BE2C (cell line): Measurements from ENCODE around the gene CKM.
"Not testable (repeated sequence)": the region's sequence is repeated elsewhere in the genome, so short reads cannot be mapped to it uniquely, and the experiment has no call there.

Experiments used
- DNase-seq: peaks from one replicate; pipeline ENCODE4 v3.0.0-alpha.2; 2020
- H3K27me3 ChIP-seq: fragments of 250-450 bp; sonication (Bioruptor Pico); 2 replicates; pipeline ENCODE4 v1.5.1; 2020; ENCODE audit warnings: mild to moderate bottlenecking
- H3K36me3 ChIP-seq: fragments of 250-450 bp; sonication (Bioruptor Pico); 2 replicates; pipeline ENCODE4 v1.5.1; 2020; ENCODE audit warnings: mild to moderate bottlenecking
- H3K4me1 ChIP-seq: fragments of 250-450 bp; sonication (Bioruptor Pico); 2 replicates; pipeline ENCODE4 v1.5.1; 2020
- H3K4me3 ChIP-seq: 2 replicates; pipeline ENCODE4 v1.5.1; 2011; ENCODE audit warnings: low read depth, low read length
- H3K9me3 ChIP-seq: fragments of 250-450 bp; sonication (Bioruptor Pico); 2 replicates; pipeline ENCODE4 v1.5.1; 2020
- CTCF ChIP-seq: IDR thresholded peaks from 2 replicates; pipeline ENCODE4 v1.5.1; 2012; ENCODE audit warnings: mild to moderate bottlenecking, low read depth, low read length

Gene CKM

DNA sequence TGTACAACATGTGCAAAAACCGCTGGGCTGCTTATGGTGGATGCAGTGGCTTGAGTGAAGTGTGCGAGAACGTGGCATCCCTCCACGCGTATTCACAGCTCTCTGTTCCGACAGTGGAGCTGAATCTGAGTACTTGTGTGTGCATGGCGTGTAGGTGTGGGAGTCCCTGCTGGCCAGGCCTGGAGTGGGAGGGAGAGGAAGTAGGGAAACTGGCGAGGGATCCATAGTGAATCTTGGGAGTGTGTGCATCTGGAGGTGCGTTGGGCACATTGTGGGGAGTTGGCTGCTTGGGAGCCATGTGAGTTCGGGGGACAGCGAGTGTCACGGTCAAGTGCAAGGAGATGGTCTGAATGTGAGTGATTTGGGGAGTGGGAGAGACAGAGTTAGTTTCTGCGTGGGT lies 20.2 kb upstream of the CKM start:
- no peak for TF ChIP-seq CTCF
- H3K36me3 ChIP-seq, result no peaks in the 10 kb centered on the region

GRCh38 chr19:45340899-45341453 lies 18.3 kb upstream of the CKM start:
- no peaks in the 10 kb centered on the region for H3K9me3 ChIP-seq
- no peak for TF ChIP-seq CTCF
- DNase-seq, result no peak
- no peak overlapping the region for H3K4me3 ChIP-seq
- H3K27me3 ChIP-seq, result peaks cover 5% of the 10 kb centered on the region; the same call in 1 of the 2 replicates
- no peaks in the 10 kb centered on the region for H3K36me3 ChIP-seq
- H3K4me1 ChIP-seq, result no peaks in the 10 kb centered on the region

More for the DNA sequence above, 20.2 kb upstream of the CKM start:
- peaks cover 21% of the 10 kb centered on the region for H3K27me3 ChIP-seq
- no peaks in the 10 kb centered on the region for H3K4me1 ChIP-seq
- no peak for DNase-seq
- no peaks in the 10 kb centered on the region for H3K9me3 ChIP-seq
- no peak overlapping the region for H3K4me3 ChIP-seq

DNA sequence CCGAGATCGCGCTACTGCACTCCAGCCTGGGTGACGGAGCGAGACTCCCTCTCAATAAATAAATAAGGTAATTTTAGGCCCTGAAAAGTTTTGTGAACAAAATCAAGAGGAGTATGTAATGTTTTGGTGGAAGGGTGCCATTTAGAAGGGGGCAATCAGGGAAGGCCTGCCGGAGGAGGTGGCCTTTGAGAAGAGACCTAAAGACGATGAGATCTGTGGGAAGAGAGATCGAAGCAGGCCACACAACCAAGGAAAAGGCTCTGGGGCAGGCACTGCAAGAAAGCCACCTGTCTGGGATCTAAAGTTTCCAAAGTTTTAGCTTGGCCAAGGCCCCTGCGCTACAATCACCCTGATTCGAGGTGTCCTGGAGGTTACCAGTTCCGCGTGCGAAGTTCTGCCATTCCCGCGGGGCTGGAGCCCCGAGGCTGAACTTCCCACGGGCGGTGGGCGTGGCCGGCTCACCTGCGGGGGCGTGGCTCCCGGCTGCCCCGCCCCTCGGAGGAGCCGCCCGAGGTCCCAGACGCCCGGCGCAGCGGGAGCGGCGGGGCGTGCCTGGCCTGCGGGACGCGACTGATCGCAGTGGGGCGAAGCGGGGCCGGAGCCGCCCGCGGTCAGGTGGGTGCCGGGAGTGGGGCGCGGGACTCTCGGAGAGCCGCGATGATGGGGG lies 17.7 kb upstream of the CKM start, which contains the start of gene KLC3:
KLC3 (plus strand) TSS at position 519 of the 667 bp plus-strand sequence. CDS start 4,792 bp downstream, outside the sequence.
- Histone ChIP-seq H3K27me3 (peaks cover 5% of the 10 kb centered on the region; the same call in 1 of the 2 replicates), H3K4me1 (no peaks in the 10 kb centered on the region), H3K4me3 (no peak within 1 kb of the TSS), H3K9me3 (no peaks in the 10 kb centered on the region), H3K36me3 (no peaks in the 10 kb centered on the region)
- TF ChIP-seq CTCF, result no peak
- DNase-seq, result no peak

GRCh38 chr19:45339629-45340028 lies 17.0 kb upstream of the CKM start:
- H3K27me3 ChIP-seq, result peaks cover 5% of the 10 kb centered on the region; the same call in 1 of the 2 replicates
- no peak for TF ChIP-seq CTCF
- H3K4me1 ChIP-seq, result no peaks in the 10 kb centered on the region
- no peaks in the 10 kb centered on the region for H3K9me3 ChIP-seq
- no peak for DNase-seq
- no peak overlapping the region for H3K4me3 ChIP-seq
- H3K36me3 ChIP-seq, result no peaks in the 10 kb centered on the region

DNA sequence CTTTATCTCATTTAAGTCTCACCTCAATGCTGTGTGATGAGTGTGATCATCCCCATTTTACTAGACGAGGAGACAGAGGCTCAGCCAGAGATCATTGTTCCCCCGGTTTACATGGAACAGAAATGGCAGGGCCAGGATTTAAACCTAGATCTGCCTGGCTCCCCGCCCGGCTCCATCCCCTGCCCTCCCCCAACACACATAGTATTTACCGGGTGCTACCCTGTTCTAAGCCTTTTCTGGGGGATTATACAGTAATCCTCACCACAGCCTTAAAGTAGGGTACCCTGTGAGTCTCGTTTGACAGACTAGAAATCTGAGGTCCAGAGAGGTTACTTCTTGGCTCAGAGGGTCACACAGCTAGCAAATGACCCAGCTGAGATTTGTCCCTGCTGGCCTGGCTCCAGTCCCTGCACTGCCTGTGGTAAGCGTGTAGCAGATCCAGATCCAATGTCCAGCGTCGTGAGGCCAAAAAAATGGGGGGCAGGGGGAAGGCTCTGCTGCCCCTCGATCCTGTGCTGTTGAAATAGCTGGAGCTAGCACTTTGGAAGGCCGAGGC lies 14.1 kb upstream of the CKM start:
- no peaks in the 10 kb centered on the region for H3K9me3 ChIP-seq
- no peak for DNase-seq
- peaks cover 5% of the 10 kb centered on the region; the same call in 1 of the 2 replicates for H3K27me3 ChIP-seq
- no peak overlapping the region for H3K4me3 ChIP-seq
- no peaks in the 10 kb centered on the region for H3K36me3 ChIP-seq
- TF ChIP-seq CTCF, result no peak
- H3K4me1 ChIP-seq, result no peaks in the 10 kb centered on the region

DNA sequence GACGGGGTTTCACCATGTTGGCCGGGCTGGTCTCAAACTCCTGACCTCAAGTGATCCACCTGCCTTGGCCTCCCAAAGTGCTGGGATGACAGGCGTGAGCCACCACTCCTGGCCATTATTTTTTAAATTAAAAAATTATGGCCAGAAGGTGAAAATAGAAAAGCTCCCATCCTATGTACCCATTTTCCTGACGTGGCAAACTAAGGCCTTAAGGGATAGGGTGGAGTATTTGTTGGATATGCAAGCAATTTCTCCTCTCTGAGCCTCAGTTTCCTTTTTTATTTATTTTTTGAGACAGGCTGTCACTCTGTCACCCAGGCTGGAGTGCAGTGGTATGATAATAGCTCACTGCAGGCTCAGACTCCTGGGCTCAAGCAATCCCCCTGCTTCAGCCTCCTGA lies 12.2 kb upstream of the CKM start:
- not testable (repeated sequence) for H3K4me1 ChIP-seq, H3K9me3 ChIP-seq, DNase-seq, H3K4me3 ChIP-seq, H3K27me3 ChIP-seq, H3K36me3 ChIP-seq
